Activated gamma-delta T cell treated with Interleukin-2 at 50 U/mL for 16 hours (primary cell): ENCODE data around the gene ADARB2.

Source experiments
- DNase-seq: peaks from one replicate; pipeline ENCODE4 v3.0.0-alpha.2; 2020

The ADARB2 gene

DNA sequence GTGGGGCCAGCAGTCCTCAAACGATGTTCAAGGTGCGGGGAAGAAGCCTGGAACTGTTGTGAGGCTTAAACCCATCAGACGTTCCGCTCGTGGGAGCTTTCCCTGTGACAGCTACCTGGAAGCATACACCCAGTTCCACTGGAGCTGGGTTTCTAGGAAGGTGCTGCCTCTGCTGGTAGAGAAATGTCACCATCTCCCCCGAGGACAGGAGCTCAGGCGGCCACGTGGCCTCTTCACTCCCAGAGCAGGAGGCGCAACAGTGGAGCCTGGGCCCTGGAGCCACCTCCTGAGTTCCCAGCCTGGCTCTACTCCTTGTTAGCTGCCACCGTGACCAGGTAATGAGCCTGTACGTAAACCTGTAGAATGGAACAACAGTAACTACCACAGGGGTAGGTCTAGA, 156.1 kb downstream of the ADARB2 start:
- DNase-seq = no peak

DNA sequence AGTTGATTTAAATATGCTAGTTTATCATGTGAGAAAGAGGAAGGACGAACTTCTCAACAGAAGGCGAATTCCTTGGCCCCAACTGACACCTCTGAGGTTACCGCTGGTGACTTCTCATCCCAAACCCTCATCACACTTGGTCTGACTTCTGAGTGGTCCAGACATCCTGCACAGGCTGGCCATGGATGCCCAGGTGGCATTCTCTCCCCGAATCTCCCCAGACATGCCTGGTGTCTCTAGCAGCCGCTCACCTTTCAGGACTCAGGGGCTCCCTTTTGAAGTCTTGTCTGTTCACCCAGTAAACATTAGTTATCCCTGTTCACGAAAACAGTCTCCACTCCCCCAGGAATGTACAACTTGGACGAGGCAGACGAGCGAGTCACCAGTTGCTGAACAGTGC, 157.7 kb downstream of the ADARB2 start:
- DNase-seq = no peak

- no peak for DNase-seq
Observed at GRCh38 chr10:1579141-1579491, 158.2 kb downstream of the ADARB2 start.

GRCh38 chr10:1578392-1579140, 158.8 kb downstream of the ADARB2 start:
- DNase-seq = no peak

DNA sequence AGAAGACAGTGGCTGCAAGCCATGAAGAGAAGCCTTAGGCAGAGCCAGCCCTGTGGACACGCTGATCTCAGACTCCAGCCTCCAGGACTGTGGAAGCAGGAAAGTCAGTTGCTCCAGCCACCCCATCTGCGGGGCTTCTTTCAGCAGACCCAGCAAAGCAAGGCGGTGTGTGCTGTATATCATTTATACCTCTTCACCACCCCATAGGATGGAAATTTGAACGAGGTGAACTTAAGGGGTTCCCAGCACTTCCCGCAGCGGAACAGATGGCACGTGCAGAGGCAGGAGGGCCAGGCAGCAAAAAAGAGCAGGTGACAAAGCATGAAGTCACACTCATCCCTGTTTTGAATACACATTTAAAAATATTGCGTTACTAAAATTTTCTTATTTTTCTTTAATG, 159.4 kb downstream of the ADARB2 start:
- no peak for DNase-seq

- DNase-seq = no peak
Observed at GRCh38 chr10:1577373-1577770, 160.0 kb downstream of the ADARB2 start.

DNA sequence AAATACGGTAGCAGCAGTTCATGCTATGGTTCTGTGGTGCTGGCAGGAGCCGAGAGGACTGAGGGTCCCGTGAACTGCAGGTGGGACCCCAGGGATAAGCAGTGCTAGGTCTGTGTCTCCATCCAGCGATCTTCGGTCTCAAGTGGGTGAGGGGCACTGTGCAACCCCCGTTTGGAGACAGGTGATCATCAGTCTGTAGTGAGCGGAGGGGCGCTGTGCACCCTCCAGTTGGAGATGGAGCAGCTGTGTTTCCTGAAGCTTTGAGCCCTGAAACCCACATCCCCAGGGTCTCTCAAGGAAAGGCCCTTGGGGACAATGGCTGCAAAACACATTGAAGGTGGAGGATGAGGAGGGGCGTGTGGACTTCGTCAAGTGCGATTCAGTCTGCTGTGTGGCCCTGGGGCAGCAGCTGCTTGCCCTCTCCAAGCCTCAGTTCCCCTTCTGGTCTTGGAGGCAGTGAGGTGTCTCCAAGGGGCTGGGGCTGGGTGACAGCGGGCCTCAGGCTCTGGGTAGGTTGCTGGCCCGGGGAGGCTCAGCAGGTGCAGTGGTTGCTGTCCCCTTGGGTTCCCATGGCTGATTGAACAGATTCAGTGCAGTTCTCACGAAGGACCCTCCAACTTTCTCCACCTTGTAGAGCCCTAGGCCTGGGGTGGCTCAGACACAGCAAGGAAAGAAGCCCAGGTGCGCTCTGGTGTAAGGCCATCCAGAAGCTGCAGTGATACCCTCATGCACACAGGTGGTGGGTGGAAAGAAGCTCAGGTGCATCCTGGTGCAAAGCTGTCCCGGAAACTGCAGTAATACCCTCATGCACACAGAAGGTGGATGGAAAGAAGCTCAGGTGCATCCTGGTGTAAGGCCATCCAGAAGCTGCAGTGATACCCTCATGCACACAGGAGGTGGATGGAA, 160.6 kb downstream of the ADARB2 start:
- DNase-seq = no peak

- DNase-seq = no peak
Observed at GRCh38 chr10:1575481-1576244, 161.7 kb downstream of the ADARB2 start.

GRCh38 chr10:1574719-1575118, 162.6 kb downstream of the ADARB2 start:
- no peak for DNase-seq

- no peak for DNase-seq
Observed at GRCh38 chr10:1573981-1574380, 163.3 kb downstream of the ADARB2 start.

DNA sequence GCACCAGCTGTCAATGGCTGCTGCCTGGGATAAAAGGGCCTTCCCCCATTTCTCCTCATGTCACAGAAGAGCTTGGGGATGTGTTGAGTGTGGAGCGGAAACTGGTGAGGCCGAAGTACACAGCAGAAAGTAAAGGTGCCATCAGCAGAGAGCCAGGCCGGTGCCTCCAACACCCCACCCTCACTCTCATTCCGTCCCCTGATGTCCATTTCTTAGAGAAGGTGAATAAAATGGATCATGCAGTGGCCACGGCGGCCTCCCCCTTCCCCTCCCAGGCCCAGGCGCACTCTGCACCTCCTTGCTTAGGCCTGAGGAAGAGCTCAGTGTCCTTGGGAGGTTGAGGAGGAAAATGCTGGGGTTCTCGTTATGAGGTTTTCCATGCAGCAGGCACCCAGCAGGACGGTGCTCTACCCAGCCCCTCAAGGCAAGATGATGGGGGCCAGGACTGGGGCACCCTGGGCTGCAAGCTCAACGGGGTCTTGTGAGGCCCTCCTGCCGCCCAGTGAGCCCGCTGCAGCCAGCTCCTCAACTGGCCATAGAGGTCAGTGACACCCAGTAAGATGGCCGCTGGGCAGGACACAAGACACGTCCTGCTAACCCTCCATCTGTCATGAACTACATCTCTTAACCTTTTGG, 163.9 kb downstream of the ADARB2 start:
- no peak for DNase-seq

GRCh38 chr10:1572519-1573333, 164.6 kb downstream of the ADARB2 start:
- DNase-seq = no peak

- DNase-seq = no peak
Observed at GRCh38 chr10:1571587-1572237, 165.6 kb downstream of the ADARB2 start.

- DNase-seq = no peak
Observed at GRCh38 chr10:1570416-1571051, 166.8 kb downstream of the ADARB2 start.

GRCh38 chr10:1569208-1569607, 168.1 kb downstream of the ADARB2 start:
- no peak for DNase-seq

DNA sequence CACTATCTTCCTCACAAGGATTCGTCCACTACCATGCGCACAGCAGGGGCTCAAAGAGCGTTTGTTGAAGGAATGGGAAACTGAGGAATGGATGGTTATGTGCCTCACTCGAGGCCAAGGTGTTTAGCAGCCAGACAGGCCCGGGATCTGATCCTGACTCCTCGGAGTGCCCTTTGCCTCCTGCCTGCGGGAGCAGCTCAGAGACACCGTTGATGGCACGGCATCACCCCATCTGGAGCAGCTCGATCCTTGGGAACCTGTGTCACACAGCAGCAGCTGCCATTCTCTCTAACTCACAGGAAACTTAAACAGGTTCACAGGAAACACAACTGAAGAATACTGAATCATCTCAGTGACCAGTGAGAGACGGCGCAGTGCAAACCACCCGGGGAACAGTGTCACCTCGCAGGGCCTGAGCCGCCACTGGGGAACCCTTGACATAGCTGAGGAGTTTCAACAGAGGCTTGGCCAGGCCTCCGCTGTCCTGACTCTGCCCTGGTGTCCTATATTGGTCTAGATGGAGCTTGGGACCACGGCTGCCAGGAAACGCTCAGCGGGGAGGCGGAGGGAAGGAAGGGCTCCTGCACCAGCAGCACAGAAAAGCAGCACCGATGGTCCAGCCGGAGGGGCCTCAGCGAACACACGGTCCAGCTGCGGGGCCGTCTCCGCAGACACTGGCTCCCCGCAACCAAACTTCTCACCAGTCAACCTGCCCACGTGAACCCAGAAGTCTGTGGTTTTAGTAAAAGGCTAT, 169.4 kb downstream of the ADARB2 start:
- no peak for DNase-seq

DNA sequence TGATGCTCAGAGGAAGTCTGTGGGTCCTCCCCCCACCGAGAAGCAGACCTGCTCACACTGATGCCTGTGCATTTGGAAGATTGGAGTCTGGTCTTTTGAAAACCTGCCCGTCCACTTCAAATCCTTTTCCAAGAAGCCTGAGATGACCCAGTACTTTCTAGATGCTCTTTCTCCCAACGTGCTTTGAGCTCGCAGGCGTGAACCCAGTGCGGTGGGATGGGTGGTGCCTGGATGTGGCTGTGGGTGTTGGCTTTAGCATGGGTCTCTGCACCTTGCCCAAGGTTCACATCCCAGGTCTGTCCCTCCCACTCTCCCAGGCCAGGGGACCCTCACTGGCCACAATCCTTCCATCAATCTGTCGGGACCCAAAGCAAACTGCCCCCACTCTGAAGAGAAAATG, 170.2 kb downstream of the ADARB2 start:
- DNase-seq = no peak

DNA sequence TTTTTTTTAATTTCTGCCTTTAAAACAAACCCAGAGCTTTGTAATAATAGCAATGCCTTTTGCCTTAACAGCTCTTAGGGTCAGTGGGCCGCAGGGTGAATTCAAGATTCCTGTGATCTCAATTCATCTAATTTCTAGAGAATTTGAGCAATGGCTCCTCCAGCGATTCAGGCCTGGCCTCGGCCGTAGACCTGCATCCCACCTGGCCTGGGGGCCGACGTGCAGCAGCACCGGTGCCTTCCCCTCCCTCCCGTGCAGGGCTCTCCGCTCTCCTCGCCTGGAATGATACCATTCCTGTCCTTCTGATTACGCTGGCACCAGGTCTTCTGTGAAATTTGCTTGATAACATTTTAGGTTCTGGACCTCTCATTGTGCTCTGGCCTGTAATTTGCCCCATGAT, 172.5 kb downstream of the ADARB2 start:
- no peak for DNase-seq

- DNase-seq = no peak
Observed at GRCh38 chr10:1563028-1563427, 174.3 kb downstream of the ADARB2 start.

- no peak for DNase-seq
Observed at GRCh38 chr10:1561731-1562337, 175.5 kb downstream of the ADARB2 start.
